Liver (tissue), 9 donors: ENCODE data around the gene AP3S1. TPM values are rescaled to one million over a fixed set of nuclear protein-coding genes. Genes with fewer than 3 reads are reported as not detected.

ENCODE experiments used
- DNase-seq: peaks from one replicate; pipeline ENCODE4 v3.0.0-alpha.2; 2017; ENCODE audit warnings: low spot score
- H3K27ac ChIP-seq, 2 donors: one replicate each; pipeline ENCODE4 v1.7.0; 2013; ENCODE audit warnings: inconsistent platforms in 2 of 2, low read length in 2 of 2, control low read depth in 1 of 2, low read depth in 1 of 2, mild to moderate bottlenecking in 1 of 2
- H3K27me3 ChIP-seq, 4 donors: one replicate each; pipeline versions ENCODE4 v1.6.1 to v1.7.0; 2013; ENCODE audit warnings: low read length in 3 of 4, inconsistent platforms in 1 of 4, mild to moderate bottlenecking in 1 of 4, moderate library complexity in 1 of 4; ENCODE audit not compliant: control insufficient read depth in 4 of 4, insufficient read depth in 4 of 4
- H3K36me3 ChIP-seq, 4 donors: one replicate each; pipeline versions ENCODE4 v1.6.1 to v1.7.0; 2013; ENCODE audit warnings: low read length in 3 of 4, mild to moderate bottlenecking in 3 of 4, low read depth in 1 of 4, moderate library complexity in 1 of 4; ENCODE audit not compliant: control insufficient read depth in 4 of 4, insufficient read depth in 3 of 4
- H3K4me1 ChIP-seq, 4 donors: one replicate each; pipeline versions ENCODE4 v1.6.1 to v1.7.0; 2013; ENCODE audit warnings: low read length in 3 of 4, mild to moderate bottlenecking in 3 of 4, moderate library complexity in 1 of 4; ENCODE audit not compliant: control insufficient read depth in 4 of 4, insufficient read depth in 4 of 4
- H3K4me3 ChIP-seq, 3 donors: one replicate each; pipeline versions ENCODE4 v1.6.1 to v1.7.0; 2013; ENCODE audit warnings: low read length in 3 of 3, control low read depth in 1 of 3, low read depth in 1 of 3, mild to moderate bottlenecking in 1 of 3
- H3K9ac ChIP-seq, 2 donors: one replicate each; pipeline ENCODE4 v1.7.0; 2013; ENCODE audit warnings: low read length in 2 of 2, mild to moderate bottlenecking in 2 of 2, moderate library complexity in 2 of 2, control low read depth in 1 of 2, low read depth in 1 of 2
- H3K9me3 ChIP-seq, 4 donors: one replicate each; pipeline versions ENCODE4 v1.6.1 to v1.7.0; 2013; ENCODE audit warnings: low read length in 3 of 4; ENCODE audit not compliant: control insufficient read depth in 4 of 4
- EGR1 ChIP-seq, 2 donors: IDR thresholded peaks; 2 replicates each; pipeline ENCODE4 v1.6.1; 2016 to 2018; ENCODE audit warnings: antibody characterized with exemption in 2 of 2, low read depth in 2 of 2
- FOXA1 ChIP-seq: IDR thresholded peaks from 2 replicates; pipeline ENCODE4 v1.6.1; 2016; ENCODE audit warnings: antibody characterized with exemption
- FOXA2 ChIP-seq: IDR thresholded peaks from 2 replicates; pipeline ENCODE4 v1.6.1; 2016; ENCODE audit warnings: antibody characterized with exemption
- GABPA ChIP-seq, 2 donors: IDR thresholded peaks in 1 of 2; conservative IDR thresholded peaks in 1 of 2; 2 replicates each; pipeline ENCODE4 v1.6.1; 2016; ENCODE audit warnings: antibody characterized with exemption in 2 of 2, mild to moderate bottlenecking in 1 of 2, moderate library complexity in 1 of 2
- HNF4A ChIP-seq, 2 donors: conservative IDR thresholded peaks; 2 replicates each; pipeline ENCODE4 v1.6.1; 2016; ENCODE audit warnings: antibody characterized with exemption in 2 of 2, mild to moderate bottlenecking in 2 of 2
- HNF4G ChIP-seq: IDR thresholded peaks from 2 replicates; pipeline ENCODE4 v1.6.1; 2016; ENCODE audit warnings: antibody characterized with exemption
- JUND ChIP-seq, 2 donors: IDR thresholded peaks; 2 replicates each; pipeline ENCODE4 v1.6.1; 2016; ENCODE audit warnings: antibody characterized with exemption in 2 of 2
- MAX ChIP-seq: IDR thresholded peaks from 2 replicates; pipeline ENCODE4 v1.6.1; 2016; ENCODE audit warnings: antibody characterized with exemption
- NR2F2 ChIP-seq: IDR thresholded peaks from 2 replicates; pipeline ENCODE4 v1.6.1; 2016; ENCODE audit warnings: antibody characterized with exemption
- RAD21 ChIP-seq, 2 donors: IDR thresholded peaks; 2 replicates each; pipeline ENCODE4 v1.6.1; 2016; ENCODE audit warnings: antibody characterized with exemption in 2 of 2, mild to moderate bottlenecking in 2 of 2
- REST ChIP-seq: IDR thresholded peaks from 2 replicates; pipeline ENCODE4 v1.6.1; 2016; ENCODE audit warnings: antibody characterized with exemption, mild to moderate bottlenecking
- RXRA ChIP-seq, 2 donors: IDR thresholded peaks; 2 replicates each; pipeline ENCODE4 v1.6.1; 2017 to 2018; ENCODE audit warnings: antibody characterized with exemption in 2 of 2, mild to moderate bottlenecking in 1 of 2
- SP1 ChIP-seq: IDR thresholded peaks from 2 replicates; pipeline ENCODE4 v1.6.1; 2018; ENCODE audit warnings: antibody characterized with exemption, mild to moderate bottlenecking
- TAF1 ChIP-seq: conservative IDR thresholded peaks from 2 replicates; pipeline ENCODE4 v1.6.1; 2016; ENCODE audit warnings: antibody characterized with exemption, mild to moderate bottlenecking
- YY1 ChIP-seq: IDR thresholded peaks from 2 replicates; pipeline ENCODE4 v1.6.1; 2016; ENCODE audit warnings: antibody characterized with exemption, mild to moderate bottlenecking
- WGBS: extraction: QIAGEN DNeasy Blood & Tissue Kit; methylation state at CpG from one replicate; pipeline ENCODE4 v1.1.7; 2013; 5-methylcytosine and 5-hydroxymethylcytosine counted together
- polyA plus RNA-seq, 2 donors: library from polyadenylated mRNA; stranded (reverse) in 1 of 2; unstranded in 1 of 2; fragments of 200-250 nt in 1 of 2; fragments of >200 nt in 1 of 2; fragmentation: Nextera tagmentation in 1 of 2; extraction: Ambion mirVana in 1 of 2; gene quantifications; one replicate each; pipeline versions ENCODE4 v1.2.1 to v1.2.3, GENCODE V29; 2013 to 2015
- total RNA-seq, 2 donors: library from RNA; depleted of rRNA; stranded (reverse); fragments of >200 nt; gene quantifications; one replicate each; pipeline ENCODE4 v1.2.3, GENCODE V29; 2014
- TF ChIP-seq, protein P1 (sequence below): fragments of 150-350 bp; IDR thresholded peaks from 2 replicates; pipeline ENCODE4 v1.5.1; 2017; ENCODE audit warnings: improper control_type of control experiment, low read depth, low read length; ENCODE audit not compliant: missing input control
- TF ChIP-seq, protein P2 (sequence below): IDR thresholded peaks from 2 replicates; pipeline ENCODE4 v1.6.1; 2016; ENCODE audit warnings: antibody characterized with exemption
- donor health status: healthy.
- donor health status: healthy.
- donor health status: healthy.
- donor health status: healthy.
- donor health status: healthy.

AP3S1 gene
- total and polyA plus RNA-seq, 4 donors: 32.7 to 52.7 (median 40.9) TPM

DNA sequence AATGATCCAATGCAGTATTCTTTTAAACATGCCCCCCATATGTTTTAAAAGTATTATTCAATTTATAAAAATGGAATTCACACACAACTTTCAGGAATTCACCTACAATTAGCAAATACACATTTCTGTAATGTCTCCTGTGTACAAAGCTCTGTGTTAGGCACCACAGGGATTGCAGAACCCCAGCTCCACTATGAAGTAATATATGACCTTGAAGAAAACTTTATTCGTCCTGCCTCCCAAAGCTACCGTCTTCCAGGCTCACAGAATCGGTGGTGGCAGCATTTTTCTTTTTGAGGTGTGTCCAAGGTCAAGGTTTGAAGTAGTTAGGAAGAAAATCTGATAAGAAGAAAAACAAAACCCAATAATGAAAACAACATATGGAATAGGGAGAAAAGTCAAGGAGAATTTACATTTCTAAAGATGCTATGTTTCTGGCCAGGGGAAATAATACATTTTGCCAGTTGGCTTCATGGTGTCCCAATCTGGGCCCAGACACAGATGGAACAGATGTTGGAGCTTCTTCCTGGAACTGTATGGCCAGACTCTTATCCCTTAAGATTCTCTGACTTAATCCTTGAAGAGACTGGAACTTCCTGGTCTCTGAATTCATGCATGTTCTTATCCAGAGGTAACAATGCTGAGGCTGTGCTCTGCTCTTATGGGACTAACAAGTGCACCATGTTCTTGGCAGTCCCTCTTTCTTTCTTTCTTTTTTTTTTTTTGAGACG is 98.5 kb downstream of the AP3S1 start:
- H3K36me3 ChIP-seq: no peaks in the 10 kb centered on the region
- no peaks in the 10 kb centered on the region for H3K27me3 ChIP-seq
- H3K27ac ChIP-seq: no peak overlapping the region
- no peaks in the 10 kb centered on the region for H3K9me3 ChIP-seq
- no peak overlapping the region for H3K9ac ChIP-seq
- TF ChIP-seq, protein P1, sequence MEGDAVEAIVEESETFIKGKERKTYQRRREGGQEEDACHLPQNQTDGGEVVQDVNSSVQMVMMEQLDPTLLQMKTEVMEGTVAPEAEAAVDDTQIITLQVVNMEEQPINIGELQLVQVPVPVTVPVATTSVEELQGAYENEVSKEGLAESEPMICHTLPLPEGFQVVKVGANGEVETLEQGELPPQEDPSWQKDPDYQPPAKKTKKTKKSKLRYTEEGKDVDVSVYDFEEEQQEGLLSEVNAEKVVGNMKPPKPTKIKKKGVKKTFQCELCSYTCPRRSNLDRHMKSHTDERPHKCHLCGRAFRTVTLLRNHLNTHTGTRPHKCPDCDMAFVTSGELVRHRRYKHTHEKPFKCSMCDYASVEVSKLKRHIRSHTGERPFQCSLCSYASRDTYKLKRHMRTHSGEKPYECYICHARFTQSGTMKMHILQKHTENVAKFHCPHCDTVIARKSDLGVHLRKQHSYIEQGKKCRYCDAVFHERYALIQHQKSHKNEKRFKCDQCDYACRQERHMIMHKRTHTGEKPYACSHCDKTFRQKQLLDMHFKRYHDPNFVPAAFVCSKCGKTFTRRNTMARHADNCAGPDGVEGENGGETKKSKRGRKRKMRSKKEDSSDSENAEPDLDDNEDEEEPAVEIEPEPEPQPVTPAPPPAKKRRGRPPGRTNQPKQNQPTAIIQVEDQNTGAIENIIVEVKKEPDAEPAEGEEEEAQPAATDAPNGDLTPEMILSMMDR: no peak
- no peak for TF ChIP-seq HNF4A (conservative IDR thresholded peaks at IDR 0.05)
- TF ChIP-seq REST: no peak
- TF ChIP-seq HNF4G: no peak
- TF ChIP-seq NR2F2: no peak
- no peak overlapping the region for H3K4me3 ChIP-seq
- H3K4me1 ChIP-seq: no peaks in the 10 kb centered on the region
- no peak for DNase-seq
- WGBS: 86% methylated on average over 4 of the region's 4 CpGs

GRCh38 chr5:115941051-115941675 is 99.4 kb downstream of the AP3S1 start:
- H3K4me3 ChIP-seq: no peak overlapping the region
- no peak overlapping the region for H3K27ac ChIP-seq
- no peak overlapping the region for H3K9ac ChIP-seq
- no peaks in the 10 kb centered on the region for H3K36me3 ChIP-seq
- no peaks in the 10 kb centered on the region for H3K9me3 ChIP-seq
- DNase-seq: no peak
- WGBS: 90% methylated on average over 9 of the region's 9 CpGs
- H3K27me3 ChIP-seq: no peaks in the 10 kb centered on the region
- no peaks in the 10 kb centered on the region for H3K4me1 ChIP-seq
- no peak for TF ChIP-seq SP1
- no peak for TF ChIP-seq HNF4A (conservative IDR thresholded peaks at IDR 0.05)
- TF ChIP-seq EGR1 (IDR thresholded peaks at IDR 0.05; ENCODE audit: low read depth in 2 of 2): no peak
- no peak for TF ChIP-seq RAD21 (IDR thresholded peaks at IDR 0.05)
- no peak for TF ChIP-seq FOXA1
- TF ChIP-seq GABPA (IDR thresholded peaks at IDR 0.05 in 1 of 2, conservative IDR thresholded peaks at IDR 0.05 in 1 of 2): no peak
- no peak for TF ChIP-seq YY1
- TF ChIP-seq, protein P1: no peak
- TF ChIP-seq JUND (IDR thresholded peaks at IDR 0.05): no peak
- TF ChIP-seq NR2F2: no peak
- no peak for TF ChIP-seq RXRA (IDR thresholded peaks at IDR 0.05)
- TF ChIP-seq REST: no peak
- TF ChIP-seq FOXA2: no peak
- no peak for TF ChIP-seq TAF1
- no peak for TF ChIP-seq MAX
- TF ChIP-seq, protein P2, sequence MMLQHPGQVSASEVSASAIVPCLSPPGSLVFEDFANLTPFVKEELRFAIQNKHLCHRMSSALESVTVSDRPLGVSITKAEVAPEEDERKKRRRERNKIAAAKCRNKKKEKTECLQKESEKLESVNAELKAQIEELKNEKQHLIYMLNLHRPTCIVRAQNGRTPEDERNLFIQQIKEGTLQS: no peak
